GM23248 (cell line): ENCODE results near the gene MAML2.

Experiments used
- EZH2 ChIP-seq: fragments of 200-600 bp; sonication (generic); IDR thresholded peaks from 2 replicates; pipeline ENCODE4 v1.6.1; 2018; ENCODE audit warnings: antibody characterized with exemption, mild to moderate bottlenecking; ENCODE audit not compliant: insufficient read depth, poor library complexity, severe bottlenecking
- EZH2phosphoT487 ChIP-seq: fragments of 200-600 bp; sonication (generic); IDR thresholded peaks from 2 replicates; pipeline ENCODE4 v1.6.1; 2018; ENCODE audit warnings: antibody characterized with exemption, moderate library complexity, mild to moderate bottlenecking, low read depth; ENCODE audit not compliant: insufficient read depth

GRCh38 chr11:96194581-96195374, 148.2 kb downstream of the MAML2 start:
- no peak for TF ChIP-seq EZH2
- no peak for TF ChIP-seq EZH2phosphoT487
